GM19328 (cell line): ENCODE measurements around the gene LSM14B.

Experiments
- ATAC-seq: cut with Tn5 transposase; IDR thresholded peaks from one replicate; pipeline ENCODE4 v1.9.1; 2021; ENCODE audit warnings: mild to moderate bottlenecking, moderate library complexity; ENCODE audit not compliant: unreplicated experiment

Gene LSM14B

DNA sequence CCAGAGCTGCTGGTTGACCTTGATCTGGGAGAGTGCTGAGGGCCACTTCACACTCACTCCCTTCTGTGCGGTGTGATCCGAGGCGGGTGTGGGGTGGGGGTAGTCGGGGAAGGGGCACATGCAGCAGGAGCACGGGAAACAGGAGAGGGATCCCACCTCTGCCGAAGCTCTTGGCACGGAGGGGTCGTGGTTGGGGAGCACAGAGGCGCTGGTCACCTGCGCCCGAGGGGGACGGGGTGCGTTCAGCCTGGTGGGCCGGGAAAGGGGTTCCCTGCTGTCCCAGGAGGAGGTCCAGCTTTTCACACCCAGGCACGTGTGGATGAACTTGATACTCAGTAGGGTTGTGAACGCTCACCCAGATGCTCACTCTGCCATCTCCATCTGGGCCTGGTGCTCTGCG, 38.6 kb downstream of the LSM14B start:
- no peak for ATAC-seq

DNA sequence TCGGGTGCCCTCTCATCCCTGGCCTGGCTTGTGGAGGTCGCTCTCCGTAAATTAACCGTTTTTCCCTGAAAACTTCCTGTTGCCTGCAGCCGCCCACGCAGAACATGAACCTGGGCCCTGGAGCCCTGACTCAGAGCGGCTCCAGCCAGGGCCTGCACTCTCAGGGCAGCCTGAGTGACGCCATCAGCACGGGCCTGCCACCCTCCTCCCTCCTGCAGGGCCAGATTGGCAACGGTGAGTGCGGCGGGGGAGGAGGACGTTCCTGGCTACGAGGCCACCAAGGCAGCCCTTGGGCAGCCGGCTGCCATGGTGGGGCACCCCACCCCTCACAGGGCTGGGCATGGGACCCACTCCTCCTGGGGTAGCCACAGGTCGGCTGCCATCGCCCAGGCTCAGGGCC, 39.1 kb downstream of the LSM14B start:
- no peak for ATAC-seq

DNA sequence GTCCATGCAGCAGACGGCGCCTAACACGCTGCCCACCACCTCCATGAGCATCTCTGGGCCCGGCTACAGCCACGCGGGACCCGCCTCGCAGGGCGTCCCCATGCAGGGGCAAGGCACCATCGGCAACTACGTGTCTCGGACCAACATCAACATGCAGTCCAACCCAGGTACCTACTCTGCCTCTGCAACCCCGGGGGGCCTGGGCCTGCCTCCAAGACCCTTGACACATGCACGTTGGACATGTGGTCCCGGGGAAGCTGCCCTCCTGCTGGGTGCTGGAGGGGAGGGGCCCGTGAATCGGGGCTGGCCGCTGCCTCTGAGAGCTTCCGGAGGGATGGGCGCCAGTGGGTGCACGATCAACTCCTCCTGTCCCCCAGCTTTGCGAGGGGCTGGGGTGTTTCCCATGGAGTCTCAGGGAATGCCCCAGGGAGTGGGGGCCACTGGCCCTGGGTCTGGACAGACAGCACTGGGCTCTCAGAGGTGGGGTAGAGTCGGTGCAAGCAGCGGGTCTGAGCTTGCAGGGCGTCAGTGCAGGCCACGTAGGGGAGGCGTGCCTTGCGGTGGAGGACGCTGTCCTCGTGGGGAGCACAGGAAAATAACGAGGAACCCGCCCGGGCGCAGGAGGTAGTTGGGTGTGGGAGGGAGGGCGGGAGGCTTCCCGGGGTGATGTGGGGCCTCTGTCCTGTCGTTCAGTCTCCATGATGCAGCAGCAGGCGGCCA, 40.6 kb downstream of the LSM14B start:
- ATAC-seq, result no peak

- ATAC-seq, result no peak
Observed at GRCh38 chr20:62163485-62163865, 41.2 kb downstream of the LSM14B start.

GRCh38 chr20:62163986-62164762, 41.9 kb downstream of the LSM14B start:
- no peak for ATAC-seq

DNA sequence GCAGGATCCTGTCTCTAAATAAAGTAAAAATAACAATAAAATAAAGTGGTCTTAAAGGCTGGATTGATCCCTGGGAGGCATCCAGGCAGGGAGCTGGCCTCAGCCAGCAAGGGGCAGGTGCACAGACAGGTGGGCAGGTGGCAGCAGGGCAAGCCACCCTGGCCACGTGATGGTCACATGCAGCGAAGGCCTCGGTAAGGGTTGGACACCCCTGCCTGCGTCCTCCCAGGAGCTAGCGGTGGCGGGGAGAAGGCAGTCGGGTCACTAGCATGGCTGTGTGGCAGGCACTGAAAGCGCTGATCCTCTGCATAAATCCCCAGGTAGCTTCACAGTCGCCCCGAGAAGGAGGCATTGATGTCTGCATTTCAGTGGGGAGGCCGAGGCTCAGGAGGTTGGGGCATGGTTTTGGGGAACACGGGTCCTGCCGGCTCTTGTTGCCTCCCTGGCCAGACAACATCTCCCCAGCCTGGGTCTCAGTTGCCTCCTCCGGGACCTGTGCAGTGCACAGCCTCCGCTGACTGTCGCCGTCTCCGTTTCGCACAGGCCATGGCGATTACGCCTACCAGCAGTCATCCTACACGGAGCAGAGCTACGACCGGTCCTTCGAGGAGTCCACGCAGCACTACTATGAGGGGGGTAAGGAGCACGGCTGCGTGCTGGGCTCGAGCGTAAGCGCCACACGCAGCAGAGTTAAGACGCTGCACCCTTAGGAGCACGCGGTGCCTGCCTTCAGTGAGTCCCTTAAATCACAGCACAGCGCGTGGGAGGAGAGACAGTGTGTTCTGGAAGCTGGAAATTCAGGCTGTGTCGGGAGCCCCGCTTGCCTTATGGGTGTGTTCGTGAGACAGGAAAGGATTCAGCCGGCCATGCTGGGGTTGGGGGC, 42.8 kb downstream of the LSM14B start:
- ATAC-seq, result no peak

DNA sequence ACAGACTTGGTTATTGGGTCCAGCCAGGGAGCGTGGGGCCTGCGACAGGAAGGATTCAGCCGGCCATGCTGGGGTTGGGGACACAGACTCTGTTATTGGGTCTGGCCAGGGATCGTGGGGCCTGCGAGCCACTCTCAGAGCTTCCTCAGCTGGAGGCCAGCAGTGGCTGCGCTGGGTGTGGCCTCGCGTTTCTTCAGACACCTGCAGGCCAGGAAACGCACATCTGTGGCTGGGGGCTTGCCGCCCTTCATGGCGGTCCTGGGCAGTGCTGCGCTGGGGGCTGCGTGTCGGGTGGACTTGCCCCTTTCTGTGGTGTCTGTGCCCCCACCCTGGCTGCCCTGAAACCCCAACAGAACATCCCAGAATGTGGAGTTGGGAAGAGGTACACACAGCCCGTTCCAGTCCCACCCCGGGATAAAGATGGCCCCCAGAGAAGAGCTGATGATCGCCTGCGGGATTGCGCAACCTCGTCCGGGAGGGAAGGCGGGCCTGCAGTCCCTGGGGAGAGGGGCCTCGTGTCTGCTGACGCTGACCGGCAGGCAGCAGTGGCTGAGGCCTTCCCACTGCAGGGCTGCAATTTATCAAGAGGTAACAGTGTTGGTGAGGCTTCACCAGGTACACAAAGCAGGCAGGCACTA, 43.6 kb downstream of the LSM14B start:
- no peak for ATAC-seq

DNA sequence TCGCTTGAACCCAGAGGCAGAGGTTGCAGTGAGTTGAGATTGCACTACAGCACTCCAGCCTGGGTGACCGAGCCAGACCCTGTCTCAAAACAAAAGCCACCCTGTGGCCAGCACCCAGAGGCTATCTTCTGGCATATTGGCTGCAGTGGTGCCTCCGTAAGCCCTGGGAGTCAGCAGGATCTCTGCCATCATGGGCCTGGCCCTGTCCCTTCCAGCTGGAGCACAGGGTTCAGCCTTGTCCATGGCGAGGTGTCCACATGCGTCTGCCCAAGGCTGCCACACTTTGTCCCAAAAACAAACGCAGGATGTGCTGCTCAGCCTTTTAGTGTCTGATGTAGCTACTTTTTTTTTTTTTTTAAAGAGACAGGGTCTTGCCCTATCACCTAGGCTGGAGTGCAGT, 45.2 kb downstream of the LSM14B start:
- ATAC-seq, result no peak

GRCh38 chr20:62168061-62168460, 45.8 kb downstream of the LSM14B start:
- no peak for ATAC-seq

- ATAC-seq, result no peak
Observed at GRCh38 chr20:62168890-62169435, 46.7 kb downstream of the LSM14B start.

GRCh38 chr20:62170536-62170935, 48.3 kb downstream of the LSM14B start:
- no peak for ATAC-seq

- no peak for ATAC-seq
Observed at GRCh38 chr20:62171245-62171644, 49.0 kb downstream of the LSM14B start.

GRCh38 chr20:62172666-62173065, 50.4 kb downstream of the LSM14B start:
- ATAC-seq, result no peak

- ATAC-seq, result no peak
Observed at GRCh38 chr20:62174021-62174804, 51.9 kb downstream of the LSM14B start.

DNA sequence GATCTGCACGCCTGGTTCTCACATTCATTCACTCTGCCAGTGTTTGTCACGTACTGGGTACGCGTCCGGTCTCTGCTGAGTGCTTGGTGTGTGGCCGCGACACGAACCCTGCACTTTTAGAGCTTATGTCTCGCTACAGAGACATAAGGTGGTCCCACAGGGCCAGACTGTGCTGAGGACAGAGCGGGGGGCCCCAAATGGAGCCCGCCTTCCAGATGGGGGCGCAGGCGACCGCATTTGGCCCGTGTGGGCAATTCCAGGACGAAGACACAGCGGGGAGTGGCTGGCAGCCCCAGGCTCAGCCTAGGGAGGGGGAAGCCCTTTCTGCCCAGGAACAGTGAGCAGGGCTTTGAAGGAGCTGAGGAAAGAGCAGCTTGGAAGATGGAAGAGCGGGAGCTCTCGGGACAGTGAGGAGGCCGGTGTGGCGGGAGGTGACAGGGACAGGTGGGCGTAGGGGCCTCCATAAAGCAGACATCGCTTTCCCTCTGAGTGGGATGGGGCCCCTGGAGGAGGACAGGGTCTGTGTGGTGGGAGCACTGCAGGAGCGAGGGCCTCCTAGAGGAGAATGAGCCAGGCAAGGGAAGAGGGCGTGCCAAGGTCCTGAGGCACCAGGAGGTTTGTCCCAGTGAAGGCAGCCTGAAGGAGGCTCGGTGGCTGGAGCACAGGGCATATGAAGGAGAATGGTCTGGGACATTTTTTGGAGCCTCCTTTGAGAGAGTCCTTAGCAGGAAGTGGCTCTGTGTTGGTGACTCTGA, 52.8 kb downstream of the LSM14B start:
- no peak for ATAC-seq

GRCh38 chr20:62175711-62176110, 53.4 kb downstream of the LSM14B start:
- ATAC-seq, result no peak

DNA sequence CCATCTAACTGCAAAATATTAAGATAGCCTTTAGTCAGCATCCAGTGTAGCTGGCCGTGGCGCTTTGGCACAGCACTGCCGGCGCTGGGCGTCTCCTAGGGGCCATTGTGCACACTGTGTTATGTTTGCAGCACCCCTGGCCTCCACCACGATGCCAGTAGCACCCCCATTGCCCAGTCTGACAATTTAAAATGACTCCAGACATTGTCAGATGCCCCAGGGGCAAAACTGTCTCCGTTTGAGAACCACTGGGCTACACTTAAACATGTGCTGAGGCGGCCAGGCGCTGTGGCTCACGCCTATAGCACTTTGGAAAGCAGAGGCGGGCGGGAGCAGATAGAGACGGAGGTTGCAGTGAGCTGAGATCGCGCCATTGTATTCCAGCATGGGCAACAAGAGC, 54.6 kb downstream of the LSM14B start:
- ATAC-seq, result no peak

DNA sequence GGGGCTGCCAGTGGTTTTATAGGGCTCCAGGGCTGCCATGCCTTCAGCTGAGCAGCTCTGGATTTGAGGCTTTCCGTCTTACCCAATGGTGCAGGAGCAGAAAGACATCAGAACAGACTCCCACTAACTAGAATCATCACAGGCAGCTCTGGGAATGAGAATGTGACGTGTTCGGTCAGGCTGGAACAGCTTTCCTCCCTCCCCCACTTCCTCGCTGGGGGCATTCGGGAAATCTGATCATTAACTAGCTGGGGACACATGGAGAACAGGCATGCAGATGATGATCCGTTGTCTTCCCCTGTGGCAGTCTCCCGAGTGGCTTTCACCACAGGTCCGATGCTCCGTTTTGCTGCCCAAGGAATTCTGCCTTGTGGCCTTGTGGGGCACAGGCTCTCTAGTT, 55.0 kb downstream of the LSM14B start:
- ATAC-seq, result no peak
